Measurements from ENCODE around the gene DHRS3. TPM values are rescaled to one million over a fixed set of nuclear protein-coding genes. Genes with fewer than 3 reads are reported as not detected.

Gene DHRS3
- total RNA-seq, 1 experiment from 2014 or later = 154 TPM

- Histone ChIP-seq H3K27me3 (ENCODE audit: insufficient read depth, low read depth) (no peaks in the 10 kb centered on the region), H3K4me3 (no peak overlapping the region), H3K4me2 (no peak overlapping the region), H3K27ac (no peak overlapping the region), H4K20me1 (ENCODE audit: insufficient read depth) (no peaks in the 10 kb centered on the region), H3K4me1 (replicated peaks; ENCODE audit: insufficient read depth) (peaks cover 28% of the 10 kb centered on the region), H3F3A (ENCODE audit: insufficient read depth, low read depth) (peaks cover 22% of the 10 kb centered on the region; the same call in 1 of the 2 replicates), H3K36me3 (ENCODE audit: low read depth) (no peaks in the 10 kb centered on the region), H3K79me2 (ENCODE audit: low read depth) (no peaks in the 10 kb centered on the region), H2AFZ (no peak overlapping the region), H3K9me3 (ENCODE audit: insufficient read depth, low read depth) (no peaks in the 10 kb centered on the region), H3K9me2 (ENCODE audit: insufficient read depth) (no peaks in the 10 kb centered on the region)
- TF ChIP-seq, protein P1, sequence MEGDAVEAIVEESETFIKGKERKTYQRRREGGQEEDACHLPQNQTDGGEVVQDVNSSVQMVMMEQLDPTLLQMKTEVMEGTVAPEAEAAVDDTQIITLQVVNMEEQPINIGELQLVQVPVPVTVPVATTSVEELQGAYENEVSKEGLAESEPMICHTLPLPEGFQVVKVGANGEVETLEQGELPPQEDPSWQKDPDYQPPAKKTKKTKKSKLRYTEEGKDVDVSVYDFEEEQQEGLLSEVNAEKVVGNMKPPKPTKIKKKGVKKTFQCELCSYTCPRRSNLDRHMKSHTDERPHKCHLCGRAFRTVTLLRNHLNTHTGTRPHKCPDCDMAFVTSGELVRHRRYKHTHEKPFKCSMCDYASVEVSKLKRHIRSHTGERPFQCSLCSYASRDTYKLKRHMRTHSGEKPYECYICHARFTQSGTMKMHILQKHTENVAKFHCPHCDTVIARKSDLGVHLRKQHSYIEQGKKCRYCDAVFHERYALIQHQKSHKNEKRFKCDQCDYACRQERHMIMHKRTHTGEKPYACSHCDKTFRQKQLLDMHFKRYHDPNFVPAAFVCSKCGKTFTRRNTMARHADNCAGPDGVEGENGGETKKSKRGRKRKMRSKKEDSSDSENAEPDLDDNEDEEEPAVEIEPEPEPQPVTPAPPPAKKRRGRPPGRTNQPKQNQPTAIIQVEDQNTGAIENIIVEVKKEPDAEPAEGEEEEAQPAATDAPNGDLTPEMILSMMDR (conservative IDR thresholded peaks at IDR 0.05) = no peak
- TF ChIP-seq EZH2 (IDR thresholded peaks at IDR 0.05; ENCODE audit: low read depth) = no peak
- DNase-seq = no peak
- ChIA-PET CTCF (no interaction called here), POLR2A (ENCODE audit: unreplicated experiment) (no interaction called here)
- intact Hi-C loops (cut with micrococcal nuclease; ENCODE audit: unreplicated experiment) = no loop called here
- BruUV-seq (replicated peaks) = no TSS peak
Measured at GRCh38 chr1:12532405-12533315, 85.3 kb downstream of the DHRS3 start.

DNA sequence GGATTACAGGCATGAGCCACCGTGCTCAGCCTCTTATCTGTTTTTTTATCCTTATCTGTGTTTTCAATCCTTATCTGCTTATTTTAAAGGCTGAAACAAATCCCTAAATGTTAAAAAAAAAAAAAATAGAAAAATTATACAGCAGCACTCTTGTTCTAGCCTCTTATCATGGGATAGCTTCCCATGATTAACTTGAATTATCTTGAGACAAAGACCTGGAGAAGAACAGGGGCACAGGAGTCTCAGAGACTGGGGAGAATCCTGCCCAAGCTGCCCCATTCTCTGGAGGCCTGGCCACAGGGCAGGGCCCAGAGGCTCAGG lies 86.9 kb downstream of the DHRS3 start:
- Histone ChIP-seq H3K4me2 (no peak overlapping the region), H4K20me1 (ENCODE audit: insufficient read depth) (no peaks in the 10 kb centered on the region), H2AFZ (no peak overlapping the region), H3K9me3 (ENCODE audit: insufficient read depth, low read depth) (no peaks in the 10 kb centered on the region), H3K27ac (no peak overlapping the region), H3F3A (ENCODE audit: insufficient read depth, low read depth) (peaks cover 22% of the 10 kb centered on the region; the same call in 1 of the 2 replicates), H3K9me2 (ENCODE audit: insufficient read depth) (no peaks in the 10 kb centered on the region), H3K4me3 (no peak overlapping the region), H3K79me2 (ENCODE audit: low read depth) (no peaks in the 10 kb centered on the region), H3K27me3 (ENCODE audit: insufficient read depth, low read depth) (no peaks in the 10 kb centered on the region), H3K36me3 (ENCODE audit: low read depth) (no peaks in the 10 kb centered on the region), H3K4me1 (replicated peaks; ENCODE audit: insufficient read depth) (peaks cover 36% of the 10 kb centered on the region)
- CTCF ChIA-PET = no interaction called here
- POLR2A ChIA-PET (ENCODE audit: unreplicated experiment) = no interaction called here
- DNase-seq = no peak
- intact Hi-C loops (cut with micrococcal nuclease; ENCODE audit: unreplicated experiment) = no loop called here
- BruUV-seq (replicated peaks) = no TSS peak
- no peak for TF ChIP-seq EZH2 (IDR thresholded peaks at IDR 0.05; ENCODE audit: low read depth)
- TF ChIP-seq, protein P1 (conservative IDR thresholded peaks at IDR 0.05) = no peak

DNA sequence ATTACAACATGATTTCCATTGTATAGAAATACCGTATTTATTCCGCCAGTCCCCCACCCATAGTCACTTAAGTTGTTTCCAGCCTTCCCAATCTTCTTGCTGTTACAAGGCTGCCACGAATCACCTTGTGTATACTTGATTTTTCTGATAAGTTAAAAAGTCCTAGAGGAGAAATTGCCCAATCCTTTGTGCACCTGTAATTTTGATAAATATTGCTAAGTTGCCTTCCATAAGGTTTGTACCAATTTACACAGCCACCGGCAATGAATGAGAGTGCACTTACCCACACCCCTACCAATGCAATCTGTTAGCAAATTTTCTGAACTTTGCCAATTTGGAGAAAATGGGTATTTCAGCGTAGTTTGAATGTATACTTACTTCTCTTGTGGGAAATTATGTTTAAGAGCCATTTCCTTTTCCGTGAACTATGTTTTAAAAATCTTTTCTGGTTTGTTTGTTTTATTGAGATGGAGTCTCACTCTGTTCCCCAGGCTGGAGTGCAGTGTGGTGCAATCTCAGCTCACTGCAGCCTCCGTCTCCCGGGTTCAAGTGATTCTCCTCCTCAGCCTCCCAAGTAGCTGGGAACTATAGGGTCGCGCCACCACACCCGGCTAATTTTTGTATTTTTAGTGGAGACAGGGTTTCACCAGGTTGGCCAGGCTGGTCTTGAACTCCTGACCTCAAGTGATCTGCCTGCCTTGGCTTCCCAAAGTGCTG lies 87.4 kb downstream of the DHRS3 start:
- H3K9me2 ChIP-seq (ENCODE audit: insufficient read depth) = no peaks in the 10 kb centered on the region
- TF ChIP-seq EZH2 (IDR thresholded peaks at IDR 0.05; ENCODE audit: low read depth) = no peak
- TF ChIP-seq, protein P1 (conservative IDR thresholded peaks at IDR 0.05) = no peak
- no peaks in the 10 kb centered on the region for H4K20me1 ChIP-seq (ENCODE audit: insufficient read depth)
- no peak for DNase-seq
- BruUV-seq (replicated peaks) = no TSS peak
- H3K4me2 ChIP-seq = no peak overlapping the region
- H3K79me2 ChIP-seq (ENCODE audit: low read depth) = no peaks in the 10 kb centered on the region
- CTCF ChIA-PET = no interaction called here
- no peak overlapping the region for H3K27ac ChIP-seq
- POLR2A ChIA-PET (ENCODE audit: unreplicated experiment) = no interaction called here
- intact Hi-C loops (cut with micrococcal nuclease; ENCODE audit: unreplicated experiment) = no loop called here
- H3K27me3 ChIP-seq (ENCODE audit: insufficient read depth, low read depth) = no peaks in the 10 kb centered on the region
- peaks cover 42% of the 10 kb centered on the region for H3K4me1 ChIP-seq (replicated peaks; ENCODE audit: insufficient read depth)
- H3K9me3 ChIP-seq (ENCODE audit: insufficient read depth, low read depth) = no peaks in the 10 kb centered on the region
- H3K4me3 ChIP-seq = no peak overlapping the region
- no peaks in the 10 kb centered on the region for H3K36me3 ChIP-seq (ENCODE audit: low read depth)
- H3F3A ChIP-seq (ENCODE audit: insufficient read depth, low read depth) = peaks cover 22% of the 10 kb centered on the region; the same call in 1 of the 2 replicates
- H2AFZ ChIP-seq = no peak overlapping the region

All from PC-9 (cell line).